GM18505 (cell line): ENCODE results near the gene CENPE.

ENCODE experiments used
- ATAC-seq: cut with Tn5 transposase; IDR thresholded peaks from one replicate; pipeline ENCODE4 v1.9.1; 2021; ENCODE audit not compliant: unreplicated experiment
- POLR2A ChIP-seq: IDR thresholded peaks from 4 replicates; pipeline ENCODE4 v1.6.1; 2011; ENCODE audit warnings: borderline replicate concordance; ENCODE audit not compliant: insufficient read depth, insufficient read length; ENCODE audit errors: extremely low read depth

Gene CENPE

GRCh38 chr4:103104886-103105285 lies 93.3 kb downstream of the CENPE start:
- ATAC-seq = no peak
- TF ChIP-seq POLR2A = no peak

GRCh38 chr4:103100691-103101090 lies 97.5 kb downstream of the CENPE start:
- ATAC-seq = no peak

DNA sequence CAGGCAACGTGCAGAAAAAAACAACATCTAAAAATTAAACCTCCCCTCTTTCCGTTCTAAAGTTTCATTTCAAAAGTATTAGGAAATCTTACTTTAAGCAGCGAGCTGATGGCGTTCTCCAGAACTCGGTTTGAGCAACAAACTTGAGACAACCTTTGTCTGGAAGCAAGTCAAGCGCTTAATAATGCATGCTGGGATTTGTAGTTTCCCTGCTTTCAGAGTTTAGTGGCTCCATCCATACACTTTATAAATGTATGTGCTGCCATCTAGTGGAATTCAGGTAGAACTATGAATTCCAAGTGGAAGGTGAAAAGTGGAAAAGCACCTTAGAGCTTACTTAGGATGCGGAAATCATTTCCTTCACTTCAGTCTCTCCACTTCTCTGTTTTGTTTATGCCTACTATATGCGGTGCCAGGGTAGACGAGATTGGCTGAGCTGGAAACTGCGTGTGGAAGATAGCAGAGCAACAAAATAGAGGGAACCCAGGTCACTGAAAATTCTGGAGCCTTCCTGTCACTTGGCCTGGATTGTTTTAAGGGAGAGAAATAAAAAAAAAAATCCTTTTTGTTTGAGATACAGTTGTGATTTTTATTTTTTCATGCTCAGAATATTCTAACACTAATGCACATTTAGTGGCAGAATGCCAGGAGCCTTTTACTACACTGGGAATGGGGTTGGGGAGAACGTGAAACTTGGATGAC lies 98.3 kb downstream of the CENPE start, which contains the start of gene BDH2:
Gene BDH2 (minus strand): TSS at position 144 of the 702 bp plus-strand sequence. CDS start 3,580 bp downstream, outside the sequence.
- ATAC-seq = peak; percentile 94
- TF ChIP-seq POLR2A = no peak

More at GRCh38 chr4:103100691-103101090, 97.5 kb downstream of the CENPE start:
- no peak for TF ChIP-seq POLR2A

- no peak for TF ChIP-seq POLR2A
- ATAC-seq = no peak
Measured at GRCh38 chr4:103098756-103099440, 99.2 kb downstream of the CENPE start.

- ATAC-seq = no peak
- TF ChIP-seq POLR2A = no peak
Measured at GRCh38 chr4:103098341-103098740, 99.8 kb downstream of the CENPE start.

DNA sequence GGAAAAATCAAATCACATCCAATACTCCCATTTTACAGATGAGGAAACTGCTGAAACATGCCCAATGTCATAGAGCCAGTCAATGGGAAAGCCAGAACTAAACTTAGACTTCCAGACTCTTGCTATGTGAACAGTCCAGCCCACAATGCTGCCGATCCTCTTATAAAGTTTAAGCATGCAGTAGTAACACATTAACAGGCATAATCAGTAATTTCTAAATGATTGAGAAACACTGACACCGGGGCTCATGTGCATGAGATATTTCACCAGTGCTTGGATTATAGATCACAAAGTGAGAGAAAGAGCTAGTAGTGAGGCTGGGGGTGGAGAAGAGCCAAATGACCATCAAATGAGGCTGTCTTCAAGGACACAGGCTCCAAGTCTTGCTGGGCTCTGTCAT lies 101.0 kb downstream of the CENPE start:
- ATAC-seq = no peak
- TF ChIP-seq POLR2A = no peak

DNA sequence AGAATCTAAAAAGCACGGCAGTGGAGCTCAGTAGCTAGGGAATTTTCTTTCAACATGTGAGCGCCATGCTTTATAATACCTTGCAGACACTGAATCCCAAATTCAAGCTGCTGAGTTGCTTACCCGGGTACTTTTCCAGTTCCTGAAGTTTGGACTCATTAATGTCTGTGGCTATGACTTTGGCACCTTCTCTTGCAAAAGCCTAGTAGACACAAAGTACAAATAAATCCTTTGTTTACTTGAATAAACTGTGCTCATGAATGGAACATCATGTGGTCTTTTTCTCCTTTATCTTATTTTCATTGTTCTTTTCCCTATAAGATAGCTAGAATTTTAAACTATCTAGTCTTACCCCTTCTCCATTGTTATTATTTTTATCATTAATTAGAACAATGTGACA lies 103.1 kb downstream of the CENPE start:
- no peak for ATAC-seq
- no peak for TF ChIP-seq POLR2A

DNA sequence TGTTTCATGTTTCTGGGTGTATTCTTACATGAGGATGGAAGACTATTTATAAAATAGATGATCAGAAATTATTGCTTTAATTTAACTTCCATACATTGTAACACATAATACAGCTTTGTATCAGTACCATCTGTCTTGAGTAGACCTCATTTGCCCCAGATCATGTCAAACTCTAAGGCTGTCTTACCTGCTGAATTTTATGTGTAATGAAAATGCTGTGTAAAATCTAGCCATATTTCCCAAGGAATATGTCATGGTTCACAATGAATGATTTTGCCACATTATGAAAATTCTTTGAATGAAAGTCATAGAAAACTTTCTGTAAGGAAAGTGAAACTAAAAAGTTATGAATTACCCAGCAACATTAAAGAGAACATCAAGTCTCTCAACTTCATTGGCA lies 105.9 kb downstream of the CENPE start:
- TF ChIP-seq POLR2A = no peak
- no peak for ATAC-seq

- TF ChIP-seq POLR2A = no peak
- peak; percentile 68 for ATAC-seq
Measured at GRCh38 chr4:103091601-103092223, 106.4 kb downstream of the CENPE start.

DNA sequence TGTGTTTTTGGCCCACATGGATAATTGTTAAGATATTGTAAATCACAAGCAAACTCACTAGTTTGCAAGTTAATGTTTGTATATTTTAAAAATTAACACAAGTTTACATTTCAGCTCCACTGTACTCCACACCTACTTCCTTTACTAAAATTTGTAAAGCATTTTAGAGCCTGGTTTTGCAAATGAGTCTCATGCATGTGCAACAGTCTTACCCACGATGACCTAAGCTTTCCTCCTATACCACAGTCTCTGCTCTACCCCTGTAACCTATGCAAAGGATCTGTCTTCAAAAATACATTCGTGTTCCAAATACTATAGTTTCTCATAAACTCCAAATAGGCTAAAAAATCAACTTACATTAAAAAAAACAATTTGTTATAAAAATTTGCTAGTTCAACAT lies 108.7 kb downstream of the CENPE start:
- no peak for ATAC-seq
- TF ChIP-seq POLR2A = no peak

DNA sequence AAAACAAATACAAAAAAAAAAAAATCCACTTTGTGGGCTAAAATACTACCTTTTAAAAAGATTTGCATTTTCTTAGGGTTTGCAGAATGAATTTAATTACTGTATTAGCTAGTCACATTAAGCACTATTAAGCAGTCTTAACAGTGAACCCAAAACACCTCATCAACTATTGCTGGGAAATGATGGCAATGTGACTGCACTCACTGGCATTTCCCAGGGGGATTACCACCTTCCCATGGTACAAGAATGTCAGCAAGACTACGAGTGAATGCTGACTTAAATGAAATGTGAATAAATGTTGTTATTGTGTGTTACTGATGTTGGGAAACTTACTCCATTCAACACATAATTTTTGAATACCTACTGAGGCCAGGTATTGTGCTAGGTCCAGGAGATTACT lies 111.6 kb downstream of the CENPE start:
- no peak for ATAC-seq
- TF ChIP-seq POLR2A = no peak

DNA sequence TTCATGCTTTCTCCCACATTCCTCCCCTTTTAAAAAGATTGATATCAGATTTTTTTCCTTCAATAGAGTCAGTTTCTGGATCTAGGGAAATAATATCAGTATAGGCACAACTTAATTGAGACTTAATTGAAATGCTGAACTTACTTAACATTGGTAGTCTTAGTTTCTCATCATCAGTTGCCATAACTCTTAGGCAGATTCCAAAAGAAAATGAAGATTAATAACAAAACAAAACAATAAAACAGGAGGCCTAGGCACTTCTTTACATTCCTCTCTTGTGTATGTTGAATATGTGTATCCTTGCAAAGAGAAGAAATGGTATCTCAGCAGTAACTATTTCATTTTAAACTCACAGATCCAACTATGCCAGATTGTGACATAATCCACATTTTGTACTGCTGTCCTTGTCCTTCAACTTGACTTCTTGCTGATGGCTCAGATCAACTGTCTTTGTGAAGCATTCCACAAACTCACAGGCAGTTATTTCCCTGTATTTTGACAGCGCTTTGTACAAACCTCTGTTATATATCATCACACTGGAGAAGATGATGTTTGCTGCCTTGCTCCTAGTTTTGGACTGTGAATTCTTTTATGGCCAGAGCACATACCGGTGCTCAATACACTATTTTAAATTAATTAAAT lies 112.5 kb downstream of the CENPE start:
- TF ChIP-seq POLR2A = no peak
- no peak for ATAC-seq

GRCh38 chr4:103079621-103080020 lies 118.5 kb downstream of the CENPE start:
- no peak for ATAC-seq
- TF ChIP-seq POLR2A = no peak
